SK-N-MC (cell line): ENCODE measurements around the gene SCN9A.

ENCODE experiments used
- EZH2 ChIP-seq: fragments of 200-600 bp; sonication (generic); IDR thresholded peaks from one replicate; pipeline ENCODE4 v1.6.1; 2017; ENCODE audit warnings: antibody characterized with exemption
- POLR2AphosphoS5 ChIP-seq: IDR thresholded peaks from 2 replicates; pipeline ENCODE4 v1.6.1; 2012; ENCODE audit warnings: mild to moderate bottlenecking, low read depth, low read length, borderline replicate concordance

DNA sequence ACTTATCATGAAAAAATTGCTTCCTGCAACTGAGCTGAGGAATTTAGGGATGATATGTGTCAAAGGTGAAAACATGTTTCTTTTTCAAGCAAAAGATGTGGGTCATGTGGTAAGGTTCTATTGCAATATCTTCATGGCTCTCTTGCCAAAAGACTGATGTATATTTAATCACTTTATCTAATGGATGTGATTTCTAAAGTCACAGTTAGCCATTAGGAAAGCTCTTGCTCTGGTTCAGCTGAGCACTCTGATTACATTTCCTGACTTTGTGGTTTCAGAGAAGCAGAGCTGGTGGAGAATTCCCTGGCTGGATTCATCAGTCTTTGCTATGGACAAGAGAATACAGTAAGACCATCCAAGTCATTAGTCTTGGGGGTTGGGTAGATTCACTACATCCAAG is 24.4 kb downstream of the SCN9A start:
- no peak for TF ChIP-seq POLR2AphosphoS5
- no peak for TF ChIP-seq EZH2
